OCI-LY3 (cell line): ENCODE measurements around the gene PDE1A.
A peak's percentile ranks its signal among the peaks of the same experiment; 100 is the strongest.

Source experiments
- H2AFZ ChIP-seq: fragments of 200-600, 300-600 bp; shearing (Covaris generic); 2 replicates; pipeline ENCODE4 v1.6.0; 2014; ENCODE audit warnings: antibody characterized with exemption, low read depth, low read length
- H3K27ac ChIP-seq: fragments of 200-600, 300-600 bp; sonication (generic); 2 replicates; pipeline ENCODE4 v1.5.1; 2014; ENCODE audit warnings: mild to moderate bottlenecking, low read length, moderate library complexity, mixed read lengths
- H3K27me3 ChIP-seq: fragments of 200-600, 300-600 bp; sonication (generic); 2 replicates; pipeline ENCODE4 v1.6.1; 2014; ENCODE audit warnings: low read depth, low read length, mixed read lengths
- H3K36me3 ChIP-seq: fragments of 200-600, 300-600 bp; sonication (generic); replicated peaks from 2 replicates; pipeline ENCODE3; 2014; ENCODE audit warnings: low read depth, low read length, mixed read lengths
- H3K4me1 ChIP-seq: fragments of 300-600, 200-600 bp; sonication (generic); 2 replicates; pipeline ENCODE4 v1.6.1; 2014; ENCODE audit warnings: low read length, mixed read lengths
- H3K4me2 ChIP-seq: fragments of 200-600, 300-600 bp; sonication (generic); 2 replicates; pipeline ENCODE4 v1.6.1; 2014; ENCODE audit warnings: low read length, mixed read lengths
- H3K4me3 ChIP-seq: fragments of 300-600, 200-600 bp; sonication (generic); 2 replicates; pipeline ENCODE4 v1.5.1; 2014; ENCODE audit warnings: antibody characterized with exemption, mild to moderate bottlenecking, low read length, moderate library complexity
- H3K79me2 ChIP-seq: fragments of 300-600, 200-600 bp; shearing (Covaris generic); 2 replicates; pipeline ENCODE4 v1.6.1; 2014; ENCODE audit warnings: mild to moderate bottlenecking, low read length, mixed read lengths
- H3K9ac ChIP-seq: fragments of 300-600, 200-600 bp; shearing (Covaris generic); 2 replicates; pipeline ENCODE4 v1.6.0; 2014; ENCODE audit warnings: mild to moderate bottlenecking, low read length, moderate library complexity
- H3K9me3 ChIP-seq: fragments of 200-600, 300-600 bp; shearing (Covaris generic); 2 replicates; pipeline ENCODE4 v1.6.1; 2014; ENCODE audit warnings: low read length, mixed read lengths; ENCODE audit not compliant: insufficient read depth
- H4K20me1 ChIP-seq: fragments of 200-600, 300-600 bp; sonication (generic); 2 replicates; pipeline ENCODE4 v1.6.1; 2016; ENCODE audit warnings: low read length, mixed read lengths; ENCODE audit not compliant: insufficient read depth
- EZH2phosphoT487 ChIP-seq: fragments of 200-600 bp; shearing (Covaris generic); IDR thresholded peaks from 2 replicates; pipeline ENCODE4 v1.6.1; 2018; ENCODE audit warnings: antibody characterized with exemption, mixed run types, low read depth
- TF ChIP-seq, protein P1 (sequence below): fragments of 200-600, 300-600 bp; sonication (generic); IDR thresholded peaks from 2 replicates; pipeline ENCODE4 v1.5.1; 2014; ENCODE audit warnings: antibody characterized with exemption, low read length, low read depth

Gene PDE1A

GRCh38 chr2:182247831-182248230, 179.0 kb downstream of the PDE1A start:
- Histone ChIP-seq H3K9ac (no peak overlapping the region), H3K27ac (no peak overlapping the region), H4K20me1 (no peaks in the 10 kb centered on the region), H3K36me3 (no peaks in the 10 kb centered on the region), H3K4me2 (no peak overlapping the region), H3K9me3 (no peaks in the 10 kb centered on the region), H3K4me3 (no peak overlapping the region), H3K4me1 (peaks cover 4% of the 10 kb centered on the region), H3K27me3 (no peaks in the 10 kb centered on the region), H2AFZ (no peak overlapping the region), H3K79me2 (no peaks in the 10 kb centered on the region)
- no peak for TF ChIP-seq EZH2phosphoT487
- TF ChIP-seq, protein P1, sequence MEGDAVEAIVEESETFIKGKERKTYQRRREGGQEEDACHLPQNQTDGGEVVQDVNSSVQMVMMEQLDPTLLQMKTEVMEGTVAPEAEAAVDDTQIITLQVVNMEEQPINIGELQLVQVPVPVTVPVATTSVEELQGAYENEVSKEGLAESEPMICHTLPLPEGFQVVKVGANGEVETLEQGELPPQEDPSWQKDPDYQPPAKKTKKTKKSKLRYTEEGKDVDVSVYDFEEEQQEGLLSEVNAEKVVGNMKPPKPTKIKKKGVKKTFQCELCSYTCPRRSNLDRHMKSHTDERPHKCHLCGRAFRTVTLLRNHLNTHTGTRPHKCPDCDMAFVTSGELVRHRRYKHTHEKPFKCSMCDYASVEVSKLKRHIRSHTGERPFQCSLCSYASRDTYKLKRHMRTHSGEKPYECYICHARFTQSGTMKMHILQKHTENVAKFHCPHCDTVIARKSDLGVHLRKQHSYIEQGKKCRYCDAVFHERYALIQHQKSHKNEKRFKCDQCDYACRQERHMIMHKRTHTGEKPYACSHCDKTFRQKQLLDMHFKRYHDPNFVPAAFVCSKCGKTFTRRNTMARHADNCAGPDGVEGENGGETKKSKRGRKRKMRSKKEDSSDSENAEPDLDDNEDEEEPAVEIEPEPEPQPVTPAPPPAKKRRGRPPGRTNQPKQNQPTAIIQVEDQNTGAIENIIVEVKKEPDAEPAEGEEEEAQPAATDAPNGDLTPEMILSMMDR, result no peak

GRCh38 chr2:182245963-182246362, 180.9 kb downstream of the PDE1A start:
- Histone ChIP-seq H3K9ac (no peak overlapping the region), H3K4me2 (no peak overlapping the region), H3K36me3 (no peaks in the 10 kb centered on the region), H3K79me2 (no peaks in the 10 kb centered on the region), H3K4me1 (peaks cover 9% of the 10 kb centered on the region), H4K20me1 (no peaks in the 10 kb centered on the region), H3K9me3 (no peaks in the 10 kb centered on the region), H3K27ac (no peak overlapping the region), H3K27me3 (no peaks in the 10 kb centered on the region), H3K4me3 (no peak overlapping the region), H2AFZ (no peak overlapping the region)
- TF ChIP-seq EZH2phosphoT487, result no peak
- TF ChIP-seq, protein P1, result no peak

- Histone ChIP-seq H3K4me1 (peaks cover 16% of the 10 kb centered on the region), H3K27ac (no peak overlapping the region), H4K20me1 (no peaks in the 10 kb centered on the region), H3K27me3 (no peaks in the 10 kb centered on the region), H3K36me3 (no peaks in the 10 kb centered on the region), H2AFZ (no peak overlapping the region), H3K4me3 (no peak overlapping the region), H3K9ac (no peak overlapping the region), H3K79me2 (no peaks in the 10 kb centered on the region), H3K4me2 (no peak overlapping the region), H3K9me3 (no peaks in the 10 kb centered on the region)
- TF ChIP-seq EZH2phosphoT487, result no peak
Measured at GRCh38 chr2:182242609-182243008, 184.2 kb downstream of the PDE1A start.

DNA sequence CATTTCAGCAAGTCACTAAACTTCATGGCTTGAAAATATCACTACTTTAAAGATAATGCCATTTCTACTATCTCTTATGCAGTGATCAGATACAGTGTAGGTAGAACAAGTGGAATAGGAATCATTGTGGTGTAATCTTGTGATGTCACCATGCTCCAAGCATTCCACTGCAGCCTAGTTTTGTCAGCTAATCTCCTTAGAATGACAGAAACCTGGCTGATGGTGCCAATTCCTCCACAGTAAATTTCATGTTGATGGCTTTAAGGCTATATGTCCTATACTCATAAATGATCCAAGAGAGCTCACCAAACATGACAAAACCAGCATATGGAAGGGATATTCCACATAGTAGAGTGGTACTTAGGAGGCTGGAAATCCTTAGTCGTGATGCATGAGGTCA, 184.9 kb downstream of the PDE1A start:
- Histone ChIP-seq H2AFZ (no peak overlapping the region), H4K20me1 (no peaks in the 10 kb centered on the region), H3K4me2 (no peak overlapping the region), H3K4me1 (peaks cover 16% of the 10 kb centered on the region), H3K4me3 (no peak overlapping the region), H3K9ac (no peak overlapping the region), H3K79me2 (no peaks in the 10 kb centered on the region), H3K36me3 (no peaks in the 10 kb centered on the region), H3K9me3 (no peaks in the 10 kb centered on the region), H3K27me3 (no peaks in the 10 kb centered on the region), H3K27ac (no peak overlapping the region)
- TF ChIP-seq, protein P1, result no peak
- TF ChIP-seq EZH2phosphoT487, result no peak

DNA sequence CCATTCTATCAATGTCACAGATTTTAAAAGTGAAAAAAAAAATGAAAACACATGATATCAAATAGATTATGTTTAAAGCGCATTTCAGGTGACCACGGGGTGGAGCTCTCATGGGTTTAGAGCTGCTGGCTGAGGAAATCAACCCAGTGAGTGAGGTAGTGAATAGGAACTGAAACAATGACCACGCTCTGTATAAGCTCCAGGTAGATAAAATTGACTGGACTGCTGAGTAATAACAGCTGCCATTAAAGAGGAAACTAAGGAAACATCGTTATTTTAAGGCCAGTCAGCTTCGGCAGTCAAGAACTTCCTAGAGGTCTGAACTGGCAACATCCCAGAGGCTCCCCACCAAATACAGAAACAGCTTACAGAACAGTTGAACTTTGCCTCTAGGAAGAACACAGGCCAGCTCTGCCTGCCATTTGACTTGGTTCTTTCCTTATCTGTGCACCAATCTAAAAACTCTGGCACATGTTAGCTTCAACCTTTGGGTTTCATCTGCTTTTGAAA, 185.9 kb downstream of the PDE1A start:
- Histone ChIP-seq H3K36me3 (no peaks in the 10 kb centered on the region), H3K27me3 (no peaks in the 10 kb centered on the region), H3K4me1 (peaks cover 14% of the 10 kb centered on the region), H3K9me3 (no peaks in the 10 kb centered on the region), H3K4me2 (peak overlapping the region; percentile 55), H3K4me3 (peak overlapping the region; percentile 19; the same call in 1 of the 2 replicates), H2AFZ (no peak overlapping the region), H3K9ac (no peak overlapping the region), H3K79me2 (no peaks in the 10 kb centered on the region), H4K20me1 (no peaks in the 10 kb centered on the region), H3K27ac (no peak overlapping the region)
- TF ChIP-seq, protein P1, result peak; percentile 93
- no peak for TF ChIP-seq EZH2phosphoT487
